Tibial artery (tissue), 4 donors: ENCODE data around the gene LGR5.

Experiments used
- DNase-seq, 2 donors: peaks; one replicate each; pipeline ENCODE4 v3.0.0-alpha.2; 2019
- H3K27ac ChIP-seq, 2 donors: fragments of 200-600 bp; sonication (generic) in 1 of 2; 1 replicate in 1 of 2; 2 replicates in 1 of 2; pipeline ENCODE4 v1.5.1; 2018 to 2019; ENCODE audit warnings: mild to moderate bottlenecking in 1 of 2
- H3K27me3 ChIP-seq, 2 donors: fragments of 200-600 bp; sonication (generic) in 1 of 2; one replicate each; pipeline versions ENCODE4 v1.5.1 to v1.6.0; 2016 to 2019
- H3K36me3 ChIP-seq, 3 donors: fragments of 200-600 bp; sonication (generic) in 2 of 3; one replicate each; pipeline ENCODE4 v1.5.1; 2016 to 2019; ENCODE audit warnings: mild to moderate bottlenecking in 2 of 3
- H3K4me1 ChIP-seq, 4 donors: fragments of 200-600 bp; sonication (generic) in 2 of 4; 1 replicate in 3 of 4; 2 replicates in 1 of 4; pipeline ENCODE4 v1.5.1; 2016 to 2019
- H3K4me3 ChIP-seq, 2 donors: fragments of 200-600 bp; sonication (generic) in 1 of 2; 1 replicate in 1 of 2; 2 replicates in 1 of 2; pipeline ENCODE4 v1.5.1; 2018 to 2019; ENCODE audit warnings: mild to moderate bottlenecking in 2 of 2
- H3K9me3 ChIP-seq, 3 donors: fragments of 200-600 bp; sonication (generic) in 1 of 3; one replicate each; pipeline ENCODE4 v1.5.1; 2016 to 2019
- intact Hi-C: fragments of 100-400 bp; cut with DNase I; formaldehyde crosslinking; loops from one replicate; pipeline ENCODE4 v1.15.0; 2023; ENCODE audit warnings: low total_unique reads
- TF ChIP-seq, protein P1 (sequence below), 2 experiments: fragments of 200-600 bp in 1 of 2; fragments of 450-650 bp in 1 of 2; IDR thresholded peaks; one replicate each; pipeline ENCODE4 v1.5.1; 2017 to 2019; ENCODE audit warnings: antibody characterized with exemption in 2 of 2, mild to moderate bottlenecking in 1 of 2, moderate library complexity in 1 of 2

The LGR5 gene

DNA sequence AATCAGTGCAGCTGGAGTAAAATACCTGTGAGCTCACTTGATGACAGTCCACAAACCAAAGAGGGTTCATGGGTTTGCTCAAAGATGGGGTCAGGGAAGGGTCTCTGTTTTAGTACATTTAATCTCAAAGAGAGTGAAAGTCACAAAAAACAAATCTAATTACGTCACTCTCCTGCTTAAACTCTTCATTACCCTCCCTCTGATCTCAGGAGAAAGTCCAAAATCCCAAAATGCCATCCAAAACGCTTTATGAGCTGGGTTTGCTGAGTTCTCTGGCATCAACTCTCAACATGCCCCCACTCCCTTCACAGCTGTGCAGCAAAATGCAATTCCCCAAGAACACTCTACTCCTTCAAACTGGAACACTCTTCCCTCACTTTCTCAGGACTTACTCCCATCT, 40.4 kb upstream of the LGR5 start:
- intact Hi-C loops = loop anchor here (10.0 kb wide), 1 partner anchor 184 kb away; no protein-coding TSS in a partner anchor
- Histone ChIP-seq H3K9me3 (no peaks in the 10 kb centered on the region), H3K4me3 (no peak overlapping the region), H3K27ac (no peak overlapping the region), H3K36me3 (no peaks in the 10 kb centered on the region), H3K27me3 (no peaks in the 10 kb centered on the region), H3K4me1 (peaks cover 0 to 9% (median 0%) of the 10 kb centered on the region in 4 donors)
- TF ChIP-seq, protein P1, sequence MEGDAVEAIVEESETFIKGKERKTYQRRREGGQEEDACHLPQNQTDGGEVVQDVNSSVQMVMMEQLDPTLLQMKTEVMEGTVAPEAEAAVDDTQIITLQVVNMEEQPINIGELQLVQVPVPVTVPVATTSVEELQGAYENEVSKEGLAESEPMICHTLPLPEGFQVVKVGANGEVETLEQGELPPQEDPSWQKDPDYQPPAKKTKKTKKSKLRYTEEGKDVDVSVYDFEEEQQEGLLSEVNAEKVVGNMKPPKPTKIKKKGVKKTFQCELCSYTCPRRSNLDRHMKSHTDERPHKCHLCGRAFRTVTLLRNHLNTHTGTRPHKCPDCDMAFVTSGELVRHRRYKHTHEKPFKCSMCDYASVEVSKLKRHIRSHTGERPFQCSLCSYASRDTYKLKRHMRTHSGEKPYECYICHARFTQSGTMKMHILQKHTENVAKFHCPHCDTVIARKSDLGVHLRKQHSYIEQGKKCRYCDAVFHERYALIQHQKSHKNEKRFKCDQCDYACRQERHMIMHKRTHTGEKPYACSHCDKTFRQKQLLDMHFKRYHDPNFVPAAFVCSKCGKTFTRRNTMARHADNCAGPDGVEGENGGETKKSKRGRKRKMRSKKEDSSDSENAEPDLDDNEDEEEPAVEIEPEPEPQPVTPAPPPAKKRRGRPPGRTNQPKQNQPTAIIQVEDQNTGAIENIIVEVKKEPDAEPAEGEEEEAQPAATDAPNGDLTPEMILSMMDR (IDR thresholded peaks at IDR 0.05) = no peak
- no peak for DNase-seq

DNA sequence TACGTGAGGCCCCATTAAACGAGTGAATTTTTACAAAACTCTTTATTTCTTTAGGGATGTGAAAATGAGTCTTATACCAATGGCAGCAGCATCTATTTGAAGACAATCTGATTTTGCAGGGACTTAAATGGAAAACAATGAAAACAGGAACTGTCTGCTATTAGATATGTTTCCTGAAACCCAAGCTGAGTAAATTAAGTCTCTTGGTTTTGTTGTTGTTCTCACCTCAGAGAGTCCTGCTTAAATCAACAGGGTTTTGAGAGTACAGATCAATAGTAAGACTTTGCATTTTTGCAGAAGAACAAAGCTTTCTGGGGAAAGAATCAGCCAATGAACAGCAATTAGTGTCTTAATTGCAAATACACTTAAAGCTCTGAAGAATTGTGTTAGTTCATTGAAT, 39.1 kb upstream of the LGR5 start:
- H3K9me3 ChIP-seq = no peaks in the 10 kb centered on the region
- DNase-seq = no peak
- no peak overlapping the region for H3K4me3 ChIP-seq
- H3K4me1 ChIP-seq = peaks cover 0 to 9% (median 0%) of the 10 kb centered on the region in 4 donors
- TF ChIP-seq, protein P1 (IDR thresholded peaks at IDR 0.05) = no peak
- no peaks in the 10 kb centered on the region for H3K36me3 ChIP-seq
- no peak overlapping the region for H3K27ac ChIP-seq
- no peaks in the 10 kb centered on the region for H3K27me3 ChIP-seq
- intact Hi-C loops = no loop called here

GRCh38 chr12:71405884-71406283, 33.7 kb upstream of the LGR5 start:
- H3K36me3 ChIP-seq = no peaks in the 10 kb centered on the region
- intact Hi-C loops = no loop called here
- no peak overlapping the region for H3K27ac ChIP-seq
- TF ChIP-seq, protein P1 (IDR thresholded peaks at IDR 0.05) = no peak
- H3K4me3 ChIP-seq = no peak overlapping the region
- DNase-seq = no peak
- peaks cover 0 to 13% (median 12%) of the 10 kb centered on the region in 3 donors for H3K9me3 ChIP-seq
- H3K27me3 ChIP-seq = no peaks in the 10 kb centered on the region
- H3K4me1 ChIP-seq = no peaks in the 10 kb centered on the region

DNA sequence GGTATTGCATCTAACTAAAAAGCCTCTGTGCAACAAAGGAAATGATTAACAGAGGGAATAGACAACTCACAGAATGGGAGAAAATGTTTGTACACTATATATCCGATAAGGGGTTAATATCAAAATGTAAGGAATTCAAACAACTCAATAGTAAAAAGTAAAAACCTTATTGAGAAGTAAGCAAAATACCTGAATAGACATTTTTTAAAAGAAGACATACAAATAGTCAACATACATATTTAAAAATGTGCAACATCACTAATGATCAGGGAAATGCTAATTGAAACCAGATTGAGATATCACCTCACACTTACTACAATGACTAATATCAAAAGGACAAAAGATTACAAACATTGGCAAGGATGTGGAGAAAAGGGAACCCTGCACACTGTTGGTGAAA, 31.9 kb upstream of the LGR5 start:
- no peaks in the 10 kb centered on the region for H3K36me3 ChIP-seq
- TF ChIP-seq, protein P1 (IDR thresholded peaks at IDR 0.05) = no peak
- no peaks in the 10 kb centered on the region for H3K27me3 ChIP-seq
- no peak for DNase-seq
- H3K4me1 ChIP-seq = no peaks in the 10 kb centered on the region
- H3K4me3 ChIP-seq = no peak overlapping the region
- H3K9me3 ChIP-seq = peaks cover 0 to 15% (median 14%) of the 10 kb centered on the region in 3 donors
- intact Hi-C loops = no loop called here
- H3K27ac ChIP-seq = no peak overlapping the region

DNA sequence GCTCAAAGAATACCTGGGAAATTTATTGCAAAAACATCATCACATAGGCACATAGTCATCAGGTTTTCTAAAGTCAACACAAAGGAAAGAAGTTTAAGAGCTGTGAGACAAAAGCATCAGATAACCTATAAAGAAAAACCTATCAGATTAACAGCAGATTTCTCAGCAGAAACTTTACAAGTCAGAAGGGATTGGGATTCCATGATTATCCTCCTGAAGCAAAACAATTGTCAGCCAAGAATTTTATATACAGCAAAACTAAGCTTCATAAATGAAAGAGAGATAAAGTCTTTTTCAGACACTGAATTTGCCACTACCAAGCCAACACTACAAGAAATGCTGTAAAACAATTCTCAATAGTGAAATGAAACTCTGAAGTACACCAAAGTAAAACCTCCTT, 28.8 kb upstream of the LGR5 start:
- peaks cover 0 to 20% (median 14%) of the 10 kb centered on the region in 3 donors for H3K9me3 ChIP-seq
- intact Hi-C loops = no loop called here
- DNase-seq = no peak
- no peaks in the 10 kb centered on the region for H3K27me3 ChIP-seq
- no peak overlapping the region for H3K27ac ChIP-seq
- H3K4me3 ChIP-seq = no peak overlapping the region
- no peaks in the 10 kb centered on the region for H3K36me3 ChIP-seq
- TF ChIP-seq, protein P1 (IDR thresholded peaks at IDR 0.05) = no peak
- peaks cover 0 to 5% (median 0%) of the 10 kb centered on the region in 4 donors for H3K4me1 ChIP-seq

DNA sequence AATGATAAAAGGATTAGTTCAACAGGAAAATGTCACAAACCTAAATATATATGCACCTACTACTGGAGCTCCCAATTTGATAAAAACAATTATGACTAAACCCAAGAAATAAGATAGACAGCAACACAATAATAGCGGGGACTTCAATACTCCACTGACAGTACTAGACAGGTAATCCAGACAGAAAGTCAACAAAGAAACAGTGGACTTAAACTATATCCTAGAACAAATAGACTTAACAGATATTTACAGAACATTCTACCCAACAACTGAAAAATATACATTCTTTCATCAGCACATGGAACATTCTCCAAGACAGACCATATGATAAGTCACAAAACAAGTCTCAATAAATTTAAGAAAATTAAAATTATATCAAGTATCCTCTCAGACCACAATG, 28.0 kb upstream of the LGR5 start:
- no peak overlapping the region for H3K27ac ChIP-seq
- peaks cover 0 to 5% (median 0%) of the 10 kb centered on the region in 4 donors for H3K4me1 ChIP-seq
- H3K27me3 ChIP-seq = no peaks in the 10 kb centered on the region
- TF ChIP-seq, protein P1 (IDR thresholded peaks at IDR 0.05) = no peak
- no peak for DNase-seq
- H3K36me3 ChIP-seq = no peaks in the 10 kb centered on the region
- no peak overlapping the region for H3K4me3 ChIP-seq
- H3K9me3 ChIP-seq = peaks cover 0 to 20% (median 14%) of the 10 kb centered on the region in 3 donors
- intact Hi-C loops = no loop called here
